Activated T-helper 1 cell treated with Interleukin-2 at 50 U/mL for 16 hours (primary cell): ENCODE results near the gene VEGFB.
"Not testable (repeated sequence)": the region's sequence is repeated elsewhere in the genome, so short reads cannot be mapped to it uniquely, and the experiment has no call there.

Experiments used
- DNase-seq: peaks from one replicate; pipeline ENCODE4 v3.0.0-alpha.2; 2020; ENCODE audit warnings: low read depth

VEGFB gene

GRCh38 chr11:64232182-64232966, 2.0 kb upstream of the VEGFB start:
- DNase-seq = no peak

- DNase-seq = no peak
Observed at GRCh38 chr11:64232967-64233315, 1.4 kb upstream of the VEGFB start.

DNA sequence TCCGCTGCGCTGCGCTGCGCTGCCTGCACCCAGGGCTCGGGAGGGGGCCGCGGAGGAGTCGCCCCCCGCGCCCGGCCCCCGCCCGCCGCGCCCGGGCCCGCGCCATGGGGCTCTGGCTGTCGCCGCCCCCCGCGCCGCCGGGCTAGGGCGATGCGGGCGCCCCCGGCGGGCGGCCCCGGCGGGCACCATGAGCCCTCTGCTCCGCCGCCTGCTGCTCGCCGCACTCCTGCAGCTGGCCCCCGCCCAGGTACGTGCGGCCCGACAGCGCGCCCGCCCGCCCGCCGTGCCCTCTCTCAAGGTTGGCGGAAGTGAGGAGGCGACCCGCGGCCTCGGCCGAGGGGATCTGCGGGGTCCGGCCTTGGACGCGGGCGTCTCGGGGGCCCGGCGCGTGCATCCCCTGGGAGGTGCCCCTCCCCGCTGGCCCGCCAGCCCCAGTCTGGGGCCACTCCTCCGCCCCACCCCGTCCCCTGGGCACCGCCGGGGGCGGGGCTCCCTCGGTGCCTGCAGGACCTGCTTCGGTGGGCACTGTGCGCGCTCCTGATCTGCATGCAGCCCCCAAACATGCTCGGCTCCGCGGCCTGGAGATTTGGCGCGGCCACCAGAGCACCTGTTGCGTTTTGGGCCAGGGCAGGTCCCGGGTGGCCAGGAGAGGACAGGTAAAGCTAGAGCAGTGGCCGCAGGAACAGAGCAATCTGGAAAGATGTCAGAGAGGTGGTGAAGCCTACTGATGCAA, 429 bp downstream of the VEGFB start:
- DNase-seq = no peak

DNA sequence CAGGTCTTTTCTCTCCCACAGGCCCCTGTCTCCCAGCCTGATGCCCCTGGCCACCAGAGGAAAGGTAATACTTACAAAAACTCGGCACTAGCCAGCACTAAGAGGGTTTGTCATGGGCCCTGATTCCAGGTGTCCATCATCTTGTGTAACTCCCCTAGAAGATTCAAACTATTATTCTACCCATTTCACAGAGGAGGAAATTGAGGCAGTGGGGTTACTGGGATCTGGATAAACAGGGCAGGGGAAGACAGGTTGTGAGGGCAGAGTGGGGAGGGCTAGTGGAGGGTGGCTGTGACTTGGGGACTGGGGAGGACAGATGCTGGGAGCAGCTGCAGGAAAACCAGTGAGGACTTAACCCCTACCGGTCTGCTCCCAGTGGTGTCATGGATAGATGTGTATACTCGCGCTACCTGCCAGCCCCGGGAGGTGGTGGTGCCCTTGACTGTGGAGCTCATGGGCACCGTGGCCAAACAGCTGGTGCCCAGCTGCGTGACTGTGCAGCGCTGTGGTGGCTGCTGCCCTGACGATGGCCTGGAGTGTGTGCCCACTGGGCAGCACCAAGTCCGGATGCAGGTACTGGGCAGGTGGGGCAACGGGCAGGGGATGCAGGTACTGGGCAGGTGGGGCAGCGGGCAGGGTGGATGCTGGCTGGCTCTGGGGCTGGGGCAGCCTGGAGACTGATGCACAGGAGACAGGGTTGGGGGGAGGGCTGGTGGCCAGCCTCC, 1.2 kb downstream of the VEGFB start:
- no peak for DNase-seq

GRCh38 chr11:64237484-64237951, 3.1 kb downstream of the VEGFB start:
- no peak for DNase-seq

DNA sequence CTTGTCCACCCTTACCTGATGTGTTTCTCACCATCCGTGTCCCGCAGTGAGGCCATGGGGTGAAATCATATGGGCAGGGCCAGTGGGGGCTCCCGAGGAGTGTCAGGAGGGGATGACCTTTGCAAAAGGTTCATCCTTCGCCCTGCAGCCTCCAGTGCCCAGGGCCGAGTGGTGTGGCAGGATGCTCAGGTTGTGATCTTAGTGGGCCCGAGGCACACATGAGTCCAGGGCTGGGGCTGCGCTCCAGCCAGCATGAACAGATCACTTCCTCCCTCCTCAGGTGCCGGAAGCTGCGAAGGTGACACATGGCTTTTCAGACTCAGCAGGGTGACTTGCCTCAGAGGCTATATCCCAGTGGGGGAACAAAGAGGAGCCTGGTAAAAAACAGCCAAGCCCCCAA, 3.7 kb downstream of the VEGFB start:
- DNase-seq = no peak

DNA sequence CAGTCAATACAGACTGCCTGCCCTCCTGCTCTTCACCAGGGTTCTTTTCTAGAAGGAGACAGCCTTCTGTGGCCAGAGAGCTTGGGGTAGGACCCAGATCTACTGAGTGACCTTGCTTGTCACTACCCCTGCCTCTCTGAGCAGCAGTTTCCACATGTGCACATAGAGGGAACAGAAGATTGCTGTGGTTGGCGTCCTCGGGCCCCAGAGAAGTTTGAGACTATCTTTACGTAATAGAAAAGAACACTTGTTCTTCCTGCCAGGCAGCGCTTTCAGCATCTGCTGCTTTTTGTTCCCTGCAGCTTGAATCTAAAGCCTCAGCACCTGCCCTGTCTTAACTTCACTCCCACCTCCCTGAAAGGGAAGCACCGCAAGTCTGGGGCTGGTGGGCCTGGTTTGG, 4.6 kb downstream of the VEGFB start:
- DNase-seq = no peak

DNA sequence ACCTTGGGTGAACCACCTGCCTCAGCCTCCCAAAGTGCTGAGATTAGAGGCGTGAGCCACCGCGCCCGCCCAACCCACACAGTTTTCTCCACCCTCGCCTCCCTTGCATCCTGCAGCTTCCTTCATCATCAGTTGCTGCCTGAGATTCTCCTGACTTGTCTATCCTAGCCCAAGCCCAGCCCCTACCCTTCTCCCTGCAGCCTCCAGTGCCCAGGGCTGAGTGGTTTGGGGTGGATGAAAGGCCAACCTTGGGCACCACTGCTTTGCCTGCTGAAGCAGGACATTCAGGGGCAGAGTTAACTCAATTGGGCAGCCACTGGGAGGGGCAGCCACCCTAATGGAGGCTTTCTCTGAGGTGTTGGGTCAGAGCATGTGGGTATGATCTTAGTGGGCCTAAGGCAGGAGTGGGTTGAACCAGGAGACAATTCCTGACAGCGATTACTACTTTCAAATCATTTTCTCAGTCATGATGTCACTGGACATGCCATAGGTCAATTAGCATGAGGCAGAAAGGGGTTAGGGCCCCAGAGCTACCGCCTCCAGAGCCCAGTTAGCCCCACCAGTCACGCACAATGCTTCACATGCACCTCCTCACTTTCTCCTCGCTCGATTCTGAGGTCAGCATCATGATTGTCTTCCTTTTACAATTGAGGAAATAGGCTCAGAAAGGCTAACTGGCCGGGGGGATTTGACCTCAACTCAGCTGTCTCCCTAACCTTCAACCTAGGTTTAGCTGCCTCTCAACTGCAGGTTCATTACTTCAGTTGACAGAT, 5.5 kb downstream of the VEGFB start:
- DNase-seq = no peak

- DNase-seq = peak; percentile 98
Observed at GRCh38 chr11:64240435-64241240, 6.3 kb downstream of the VEGFB start, which contains the start of gene FKBP2. Gene FKBP2 (plus strand): TSS chr11:64241095. CDS start chr11:64242388, 1,293 bp downstream.

GRCh38 chr11:64241241-64241490, 6.8 kb downstream of the VEGFB start:
- DNase-seq = peak; percentile 100

DNA sequence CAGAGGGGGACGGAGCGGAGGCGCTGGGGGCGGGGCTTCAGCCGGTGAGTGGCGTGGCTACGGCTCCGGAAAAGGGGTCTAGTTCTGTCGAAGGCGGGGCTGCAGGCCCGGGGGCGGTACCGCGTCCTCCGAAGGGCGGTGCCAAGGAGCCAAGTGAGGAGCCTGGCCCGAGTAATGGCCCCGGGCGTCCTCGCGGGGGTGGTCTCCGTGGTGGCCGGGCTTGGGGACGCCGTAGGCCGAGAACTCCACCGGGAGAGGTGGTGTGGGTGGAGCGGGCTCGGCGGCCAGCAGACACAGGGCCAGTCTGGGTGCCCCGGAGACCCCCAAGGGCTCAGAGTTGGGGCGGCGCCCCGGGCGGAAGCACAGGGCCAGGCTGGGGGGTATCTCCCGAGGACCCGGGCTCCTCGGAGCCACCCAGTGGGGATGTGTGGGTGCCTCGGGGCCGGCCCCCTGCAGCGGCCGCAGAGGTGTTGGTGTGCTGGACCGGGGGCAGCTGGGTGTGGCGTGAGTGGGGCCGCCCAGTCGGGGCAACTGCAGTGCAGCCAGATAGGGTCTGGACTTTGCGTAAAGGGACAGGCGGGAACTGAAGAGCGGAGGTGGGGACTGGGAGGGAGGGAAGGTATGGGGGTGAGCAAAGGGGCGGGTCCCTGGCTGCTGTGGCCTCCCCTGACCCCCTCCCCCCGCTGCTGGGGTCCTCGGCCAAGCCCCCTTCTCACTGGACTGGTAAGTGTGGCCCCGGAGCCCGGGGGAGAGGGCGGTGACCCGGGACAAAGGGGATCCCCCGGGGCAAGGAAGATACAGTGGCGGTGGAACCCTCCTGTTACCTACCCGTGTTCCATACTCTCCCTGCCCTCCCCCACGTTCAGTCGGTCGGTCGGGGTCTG, 7.3 kb downstream of the VEGFB start:
- no peak for DNase-seq

GRCh38 chr11:64243236-64243854, 9.0 kb downstream of the VEGFB start:
- DNase-seq = no peak

DNA sequence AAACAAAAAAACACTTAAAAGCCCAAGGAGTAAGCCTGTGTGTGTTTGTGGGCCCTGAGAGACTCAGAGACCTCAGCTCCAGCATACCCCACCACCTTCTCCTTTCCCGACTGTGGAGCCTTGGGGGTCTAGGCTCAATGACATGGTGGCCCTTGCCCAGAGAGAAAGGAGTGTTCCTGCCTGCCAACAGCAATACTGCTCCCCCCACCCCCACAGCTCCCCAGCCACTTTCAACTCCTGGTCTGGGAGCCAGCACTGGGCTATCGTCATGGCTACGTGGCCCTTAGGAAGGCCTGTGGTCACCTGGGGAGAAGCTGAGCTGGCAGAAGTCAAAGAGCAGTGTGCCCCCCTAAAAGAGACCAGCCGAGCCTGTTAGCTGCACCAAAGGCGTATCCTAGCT, 9.7 kb downstream of the VEGFB start:
- no peak for DNase-seq

GRCh38 chr11:64244966-64245365, 10.6 kb downstream of the VEGFB start:
- DNase-seq = no peak

DNA sequence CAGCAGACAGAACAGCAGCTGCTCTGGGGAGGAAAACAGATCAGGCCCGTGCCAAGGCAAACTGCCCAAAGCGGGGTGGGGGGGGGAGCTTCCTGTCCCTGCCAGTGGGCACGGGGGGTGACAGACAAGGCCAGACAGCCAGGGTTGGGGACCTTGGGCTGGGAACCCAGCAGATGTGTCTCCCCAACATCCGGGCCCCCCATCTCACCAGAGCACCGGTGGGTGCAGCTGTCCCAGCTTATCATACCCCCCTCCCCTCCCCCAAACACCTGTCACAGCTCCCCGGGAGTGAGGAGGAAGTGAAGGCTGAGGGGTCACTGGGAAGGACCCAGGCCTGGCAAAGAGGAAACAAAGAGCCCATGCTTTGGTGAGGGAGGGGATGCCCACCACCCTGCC, 11.0 kb downstream of the VEGFB start:
- DNase-seq = no peak

- peak; percentile 57 for DNase-seq
Observed at GRCh38 chr11:64245797-64246620, 11.6 kb downstream of the VEGFB start.

GRCh38 chr11:64246621-64246870, 12.2 kb downstream of the VEGFB start:
- DNase-seq = not testable (repeated sequence)

GRCh38 chr11:64246871-64247728, 12.7 kb downstream of the VEGFB start, which contains the start of gene PPP1R14B:
Gene PPP1R14B (minus strand): TSS chr11:64246943. CDS start chr11:64246673, 270 bp downstream.
- DNase-seq = peak; percentile 68
